OCI-LY3 (cell line): ENCODE measurements around the gene STRA8.

Experiments
- H2AFZ ChIP-seq: fragments of 200-600, 300-600 bp; shearing (Covaris generic); 2 replicates; pipeline ENCODE4 v1.6.0; 2014; ENCODE audit warnings: antibody characterized with exemption, low read depth, low read length
- H3K27ac ChIP-seq: fragments of 200-600, 300-600 bp; sonication (generic); 2 replicates; pipeline ENCODE4 v1.5.1; 2014; ENCODE audit warnings: mild to moderate bottlenecking, low read length, moderate library complexity, mixed read lengths
- H3K27me3 ChIP-seq: fragments of 200-600, 300-600 bp; sonication (generic); 2 replicates; pipeline ENCODE4 v1.6.1; 2014; ENCODE audit warnings: low read depth, low read length, mixed read lengths
- H3K36me3 ChIP-seq: fragments of 200-600, 300-600 bp; sonication (generic); replicated peaks from 2 replicates; pipeline ENCODE3; 2014; ENCODE audit warnings: low read depth, low read length, mixed read lengths
- H3K4me1 ChIP-seq: fragments of 300-600, 200-600 bp; sonication (generic); 2 replicates; pipeline ENCODE4 v1.6.1; 2014; ENCODE audit warnings: low read length, mixed read lengths
- H3K4me2 ChIP-seq: fragments of 200-600, 300-600 bp; sonication (generic); 2 replicates; pipeline ENCODE4 v1.6.1; 2014; ENCODE audit warnings: low read length, mixed read lengths
- H3K4me3 ChIP-seq: fragments of 300-600, 200-600 bp; sonication (generic); 2 replicates; pipeline ENCODE4 v1.5.1; 2014; ENCODE audit warnings: antibody characterized with exemption, mild to moderate bottlenecking, low read length, moderate library complexity
- H3K79me2 ChIP-seq: fragments of 300-600, 200-600 bp; shearing (Covaris generic); 2 replicates; pipeline ENCODE4 v1.6.1; 2014; ENCODE audit warnings: mild to moderate bottlenecking, low read length, mixed read lengths
- H3K9ac ChIP-seq: fragments of 300-600, 200-600 bp; shearing (Covaris generic); 2 replicates; pipeline ENCODE4 v1.6.0; 2014; ENCODE audit warnings: mild to moderate bottlenecking, low read length, moderate library complexity
- H3K9me3 ChIP-seq: fragments of 200-600, 300-600 bp; shearing (Covaris generic); 2 replicates; pipeline ENCODE4 v1.6.1; 2014; ENCODE audit warnings: low read length, mixed read lengths; ENCODE audit not compliant: insufficient read depth
- H4K20me1 ChIP-seq: fragments of 200-600, 300-600 bp; sonication (generic); 2 replicates; pipeline ENCODE4 v1.6.1; 2016; ENCODE audit warnings: low read length, mixed read lengths; ENCODE audit not compliant: insufficient read depth
- EZH2phosphoT487 ChIP-seq: fragments of 200-600 bp; shearing (Covaris generic); IDR thresholded peaks from 2 replicates; pipeline ENCODE4 v1.6.1; 2018; ENCODE audit warnings: antibody characterized with exemption, mixed run types, low read depth
- TF ChIP-seq, protein P1 (sequence below): fragments of 200-600, 300-600 bp; sonication (generic); IDR thresholded peaks from 2 replicates; pipeline ENCODE4 v1.5.1; 2014; ENCODE audit warnings: antibody characterized with exemption, low read length, low read depth

The STRA8 gene

DNA sequence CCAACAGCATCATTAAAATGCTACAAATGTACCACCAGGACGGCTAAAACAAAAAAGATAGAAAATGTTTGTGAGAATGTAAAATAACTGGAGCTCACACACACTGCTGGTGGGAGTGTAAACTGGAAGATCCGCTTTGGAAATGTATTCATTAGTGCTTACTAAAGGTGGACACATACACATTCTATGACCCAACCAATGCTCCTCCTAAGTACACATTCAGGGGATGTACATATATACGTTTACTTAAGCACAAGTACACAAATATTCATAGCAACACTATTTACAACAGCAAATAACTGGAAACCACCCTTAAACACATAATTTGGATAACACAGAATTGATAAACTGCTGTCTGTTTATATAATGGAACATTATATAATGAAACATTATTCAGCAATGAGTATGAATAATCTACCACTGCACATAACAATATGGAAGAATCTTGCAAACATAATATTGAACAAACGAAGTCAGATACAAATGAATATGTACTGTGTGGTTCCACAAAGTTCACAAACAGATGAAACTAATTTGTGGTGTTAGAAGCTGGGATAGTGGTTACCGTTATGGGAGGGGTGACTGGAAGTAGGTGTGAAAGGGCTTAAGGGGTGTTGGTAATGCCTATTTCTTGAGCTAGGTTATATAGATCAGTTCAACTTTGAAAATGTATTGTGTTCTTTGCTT lies 52.1 kb downstream of the STRA8 start:
- Histone ChIP-seq H3K79me2 (no peaks in the 10 kb centered on the region), H3K27ac (no peak overlapping the region), H3K27me3 (no peaks in the 10 kb centered on the region), H3K4me3 (no peak overlapping the region), H3K4me2 (no peak overlapping the region), H3K36me3 (no peaks in the 10 kb centered on the region), H3K9me3 (no peaks in the 10 kb centered on the region), H4K20me1 (no peaks in the 10 kb centered on the region), H3K4me1 (peaks cover 8% of the 10 kb centered on the region), H2AFZ (no peak overlapping the region), H3K9ac (no peak overlapping the region)
- TF ChIP-seq EZH2phosphoT487 = no peak
- TF ChIP-seq, protein P1, sequence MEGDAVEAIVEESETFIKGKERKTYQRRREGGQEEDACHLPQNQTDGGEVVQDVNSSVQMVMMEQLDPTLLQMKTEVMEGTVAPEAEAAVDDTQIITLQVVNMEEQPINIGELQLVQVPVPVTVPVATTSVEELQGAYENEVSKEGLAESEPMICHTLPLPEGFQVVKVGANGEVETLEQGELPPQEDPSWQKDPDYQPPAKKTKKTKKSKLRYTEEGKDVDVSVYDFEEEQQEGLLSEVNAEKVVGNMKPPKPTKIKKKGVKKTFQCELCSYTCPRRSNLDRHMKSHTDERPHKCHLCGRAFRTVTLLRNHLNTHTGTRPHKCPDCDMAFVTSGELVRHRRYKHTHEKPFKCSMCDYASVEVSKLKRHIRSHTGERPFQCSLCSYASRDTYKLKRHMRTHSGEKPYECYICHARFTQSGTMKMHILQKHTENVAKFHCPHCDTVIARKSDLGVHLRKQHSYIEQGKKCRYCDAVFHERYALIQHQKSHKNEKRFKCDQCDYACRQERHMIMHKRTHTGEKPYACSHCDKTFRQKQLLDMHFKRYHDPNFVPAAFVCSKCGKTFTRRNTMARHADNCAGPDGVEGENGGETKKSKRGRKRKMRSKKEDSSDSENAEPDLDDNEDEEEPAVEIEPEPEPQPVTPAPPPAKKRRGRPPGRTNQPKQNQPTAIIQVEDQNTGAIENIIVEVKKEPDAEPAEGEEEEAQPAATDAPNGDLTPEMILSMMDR = no peak

DNA sequence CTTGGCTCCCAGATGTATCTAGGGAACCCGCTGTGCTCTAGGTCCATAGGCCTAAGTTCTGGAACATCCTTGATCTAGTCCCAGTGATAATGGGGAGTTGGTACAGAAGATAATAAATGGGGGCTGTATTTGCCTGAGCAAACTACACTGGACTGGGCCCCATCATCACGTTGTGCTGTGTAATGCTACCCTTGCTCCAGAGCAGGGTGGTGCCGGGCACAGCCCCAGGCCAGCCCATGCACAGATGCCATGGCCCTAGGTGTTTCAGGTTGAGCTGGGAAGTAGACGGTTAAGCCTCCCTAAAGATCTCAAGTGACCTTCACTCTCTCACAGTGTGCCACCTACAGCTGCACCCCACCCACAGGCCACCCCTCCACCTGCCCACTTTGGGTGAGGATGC lies 53.2 kb downstream of the STRA8 start:
- TF ChIP-seq EZH2phosphoT487 = no peak
- TF ChIP-seq, protein P1 = no peak
- no peaks in the 10 kb centered on the region for H3K9me3 ChIP-seq
- peaks cover under 1% of the 10 kb centered on the region; the same call in 1 of the 2 replicates for H3K4me1 ChIP-seq

DNA sequence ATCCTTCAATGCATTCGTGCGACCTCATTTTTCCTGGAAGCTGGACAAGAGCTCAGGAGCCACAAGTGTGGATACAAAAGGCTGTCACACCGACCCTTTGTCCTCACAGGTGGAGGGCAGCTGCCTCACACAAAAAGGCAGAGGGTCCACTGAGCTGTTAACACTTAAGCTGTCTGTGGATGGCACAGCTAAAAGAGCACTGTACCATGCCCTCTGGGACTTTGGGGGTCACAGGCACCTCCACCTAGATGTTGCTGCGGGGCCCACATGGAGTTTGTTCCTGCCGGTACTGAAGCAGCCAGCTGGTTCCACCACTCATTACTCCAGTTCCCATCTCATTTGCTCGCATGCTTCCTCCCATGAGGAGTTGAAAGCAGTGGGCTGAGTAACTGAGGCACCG lies 57.0 kb downstream of the STRA8 start:
- Histone ChIP-seq H3K27me3 (peaks cover 6% of the 10 kb centered on the region; the same call in 1 of the 2 replicates), H3K4me2 (no peak overlapping the region), H3K4me3 (no peak overlapping the region), H4K20me1 (no peaks in the 10 kb centered on the region), H3K27ac (no peak overlapping the region), H3K4me1 (no peaks in the 10 kb centered on the region), H3K36me3 (no peaks in the 10 kb centered on the region), H3K9ac (no peak overlapping the region), H3K79me2 (no peaks in the 10 kb centered on the region), H3K9me3 (no peaks in the 10 kb centered on the region), H2AFZ (no peak overlapping the region)
- TF ChIP-seq, protein P1 = no peak
- TF ChIP-seq EZH2phosphoT487 = no peak

More for the DNA sequence above, 53.2 kb downstream of the STRA8 start:
- no peak overlapping the region for H3K4me3 ChIP-seq
- no peaks in the 10 kb centered on the region for H3K27me3 ChIP-seq
- no peaks in the 10 kb centered on the region for H3K79me2 ChIP-seq
- H2AFZ ChIP-seq = no peak overlapping the region
- H3K27ac ChIP-seq = no peak overlapping the region
- no peak overlapping the region for H3K9ac ChIP-seq
- no peaks in the 10 kb centered on the region for H4K20me1 ChIP-seq
- H3K4me2 ChIP-seq = no peak overlapping the region
- no peaks in the 10 kb centered on the region for H3K36me3 ChIP-seq

DNA sequence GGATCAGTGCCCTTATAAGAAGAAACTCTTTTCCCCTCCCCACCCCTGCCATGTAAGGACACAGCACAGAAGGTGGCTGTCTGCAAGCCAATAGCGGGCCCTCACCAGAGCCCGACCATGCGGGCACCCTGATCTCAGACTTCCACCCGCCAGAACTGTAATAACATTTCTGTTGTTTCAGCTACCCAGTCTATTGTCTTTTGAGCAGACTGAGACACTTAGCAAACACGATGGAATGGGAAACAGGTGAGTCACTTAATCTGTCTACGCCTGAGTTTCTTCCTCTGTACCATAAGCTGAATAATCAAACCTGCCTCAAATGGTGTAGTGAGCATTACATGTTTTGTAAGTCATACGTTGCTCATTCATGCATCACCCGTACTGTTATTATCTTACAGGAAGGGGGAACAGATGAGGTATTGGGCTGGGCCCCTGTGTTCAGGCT lies 58.2 kb downstream of the STRA8 start:
- Histone ChIP-seq H3K9me3 (no peaks in the 10 kb centered on the region), H4K20me1 (no peaks in the 10 kb centered on the region), H3K36me3 (no peaks in the 10 kb centered on the region), H2AFZ (no peak overlapping the region), H3K27ac (no peak overlapping the region), H3K27me3 (peaks cover 7% of the 10 kb centered on the region; the same call in 1 of the 2 replicates), H3K4me3 (no peak overlapping the region), H3K9ac (no peak overlapping the region), H3K4me2 (no peak overlapping the region), H3K4me1 (no peaks in the 10 kb centered on the region), H3K79me2 (no peaks in the 10 kb centered on the region)
- no peak for TF ChIP-seq EZH2phosphoT487
- TF ChIP-seq, protein P1 = no peak
